Measurements from ENCODE around the gene MAP2K6.

- TF ChIP-seq POLR2AphosphoS5 (IDR thresholded peaks at IDR 0.05), result no peak
- TF ChIP-seq CTCF (IDR thresholded peaks at IDR 0.05), result no peak
- no peak for TF ChIP-seq POLR2A (IDR thresholded peaks at IDR 0.05)
- no peak for TF ChIP-seq EP300 (IDR thresholded peaks at IDR 0.05)
Observed at GRCh38 chr17:69590671-69591070, 176.2 kb downstream of the MAP2K6 start.
